ENCODE data around the gene MRPL41.
"Not testable (repeated sequence)": the region's sequence is repeated elsewhere in the genome, so short reads cannot be mapped to it uniquely, and the experiment has no call there.

MRPL41 gene

GRCh38 chr9:137509198-137509597, 42.5 kb upstream of the MRPL41 start:
- Histone ChIP-seq H3K27ac (no peak overlapping the region), H3K4me3 (no peak overlapping the region)
- TF ChIP-seq CTCF (IDR thresholded peaks at IDR 0.05) = no peak
- DNase-seq (ENCODE audit: low spot score) = no peak

- not testable (repeated sequence) for H3K27ac ChIP-seq; H3K4me3 ChIP-seq; DNase-seq (ENCODE audit: low spot score)
Measured at GRCh38 chr9:137511126-137511525, 40.6 kb upstream of the MRPL41 start.

DNA sequence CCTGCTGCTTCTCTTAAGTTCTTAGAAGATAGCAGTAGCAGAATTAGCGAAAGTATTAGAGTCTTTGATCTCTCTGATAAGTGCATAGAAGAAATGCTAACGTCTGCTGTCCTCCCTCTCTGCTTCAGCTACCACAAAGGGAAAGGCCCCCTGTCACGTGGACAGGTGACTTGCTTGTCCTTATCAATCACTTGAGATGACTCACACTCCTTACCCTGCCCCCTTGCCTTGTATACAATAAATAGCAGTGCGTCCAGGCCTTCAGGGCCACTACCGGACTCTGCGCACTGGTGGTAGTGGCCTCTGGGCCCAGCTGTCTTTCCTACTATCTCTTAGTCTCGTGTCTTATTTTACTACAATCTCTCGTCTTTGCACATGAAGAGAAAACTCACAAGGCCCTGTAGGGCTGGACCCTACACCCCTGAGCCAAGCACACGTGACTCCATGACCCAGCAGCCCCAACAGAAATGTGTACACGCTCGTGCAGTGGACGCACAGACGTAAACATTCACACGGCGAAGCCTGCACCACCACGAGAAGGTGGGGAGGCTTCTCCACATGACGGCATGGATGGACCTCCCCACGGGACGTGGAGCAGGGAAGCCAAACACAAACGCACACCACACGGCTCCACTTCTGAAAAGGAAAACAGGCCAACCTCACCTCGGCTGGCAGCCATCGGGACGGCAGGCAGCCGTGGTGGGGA, 39.8 kb upstream of the MRPL41 start:
- DNase-seq (ENCODE audit: low spot score) = no peak
- TF ChIP-seq CTCF (IDR thresholded peaks at IDR 0.05) = no peak
- no peak overlapping the region for H3K27ac ChIP-seq
- no peak overlapping the region for H3K4me3 ChIP-seq

GRCh38 chr9:137513136-137513535, 38.5 kb upstream of the MRPL41 start:
- not testable (repeated sequence) for H3K27ac ChIP-seq; DNase-seq (ENCODE audit: low spot score); H3K4me3 ChIP-seq

DNA sequence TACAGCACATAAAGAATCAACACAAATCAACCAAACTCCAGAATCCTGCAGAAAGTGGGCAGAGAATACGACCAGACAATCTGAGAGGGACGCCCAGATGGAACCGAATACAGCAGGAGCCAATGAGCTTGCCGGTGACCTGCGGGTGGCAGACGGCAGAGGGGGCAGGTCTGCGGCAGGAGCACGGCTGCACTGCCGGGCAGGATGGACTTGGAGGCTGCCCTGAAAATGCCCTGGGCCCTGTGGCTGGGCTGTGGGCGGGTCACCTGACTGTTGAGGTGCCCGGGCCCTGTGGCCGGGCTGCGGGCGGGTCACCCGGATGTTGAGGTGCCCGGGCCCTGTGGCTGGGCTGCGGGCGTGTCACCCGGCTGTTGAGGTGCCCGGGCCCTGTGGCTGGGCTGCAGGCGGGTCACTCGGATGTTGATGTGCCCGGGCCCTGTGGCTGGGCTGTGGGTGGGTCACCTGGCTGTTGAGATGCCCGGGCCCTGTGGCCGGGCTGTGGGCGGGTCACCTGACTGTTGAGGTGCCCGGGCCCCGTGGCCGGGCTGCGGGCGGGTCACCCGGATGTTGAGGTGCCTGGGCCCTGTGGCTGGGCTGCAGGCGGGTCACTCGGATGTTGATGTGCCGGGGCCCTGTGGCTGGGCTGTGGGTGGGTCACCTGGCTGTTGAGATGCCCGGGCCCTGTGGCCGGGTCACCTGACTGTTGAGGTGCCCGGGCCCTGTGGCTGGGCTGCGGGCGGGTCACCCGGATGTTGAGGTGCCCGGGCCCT, 37.7 kb upstream of the MRPL41 start:
- not testable (repeated sequence) for H3K4me3 ChIP-seq; DNase-seq (ENCODE audit: low spot score); H3K27ac ChIP-seq

GRCh38 chr9:137514691-137515337, 36.9 kb upstream of the MRPL41 start:
- Histone ChIP-seq H3K4me3 (no peak overlapping the region), H3K27ac (no peak overlapping the region)
- DNase-seq (ENCODE audit: low spot score) = no peak
- TF ChIP-seq CTCF (IDR thresholded peaks at IDR 0.05) = no peak

DNA sequence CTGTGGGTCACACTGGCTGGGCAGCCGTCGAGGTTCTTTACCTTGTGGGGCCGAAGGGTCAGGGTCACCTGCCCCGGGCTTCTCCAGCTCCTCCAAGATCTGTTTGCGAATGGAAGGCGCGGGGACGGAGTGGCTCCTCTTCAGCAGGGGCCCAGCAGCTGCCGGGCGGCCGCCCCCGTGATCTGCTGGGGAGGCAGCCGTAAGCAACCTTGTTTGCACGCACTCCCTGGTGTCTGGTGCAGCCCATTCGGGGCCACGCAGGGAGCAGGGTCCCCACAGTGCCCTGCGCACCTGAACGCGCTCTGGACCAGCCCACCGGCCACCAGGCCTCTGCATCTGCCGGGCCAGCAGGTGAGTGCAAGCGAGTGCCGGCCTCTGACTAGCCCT, 36.3 kb upstream of the MRPL41 start:
- DNase-seq (ENCODE audit: low spot score) = no peak
- no peak for TF ChIP-seq CTCF (IDR thresholded peaks at IDR 0.05)
- Histone ChIP-seq H3K27ac (no peak overlapping the region), H3K4me3 (no peak overlapping the region)

- no peak for DNase-seq (ENCODE audit: low spot score)
- H3K27ac ChIP-seq = no peak overlapping the region
- H3K4me3 ChIP-seq = no peak overlapping the region
- no peak for TF ChIP-seq CTCF (IDR thresholded peaks at IDR 0.05)
Measured at GRCh38 chr9:137516144-137516917, 35.3 kb upstream of the MRPL41 start.

GRCh38 chr9:137518661-137519459, 32.8 kb upstream of the MRPL41 start:
- not testable (repeated sequence) for DNase-seq (ENCODE audit: low spot score); H3K27ac ChIP-seq; H3K4me3 ChIP-seq
